Nephron progenitor cell (in vitro differentiated cells): ENCODE results near the gene CADM1.

Source experiments
- DNase-seq: peaks from one replicate; pipeline ENCODE4 v3.0.0; 2021
- H3K27ac Mint-ChIP-seq: 2 replicates; pipeline ENCODE4 v1.8.0; 2021; ENCODE audit warnings: mild to moderate bottlenecking, moderate library complexity, mixed read lengths
- H3K27me3 Mint-ChIP-seq: 2 replicates; pipeline ENCODE4 v1.8.0; 2021; ENCODE audit warnings: mild to moderate bottlenecking, low read depth, mixed read lengths; ENCODE audit not compliant: poor library complexity
- H3K36me3 Mint-ChIP-seq: 2 replicates; pipeline ENCODE4 v1.8.0; 2021; ENCODE audit warnings: low read depth, mixed read lengths
- H3K4me1 Mint-ChIP-seq: 2 replicates; pipeline ENCODE4 v1.8.0; 2021; ENCODE audit warnings: mixed read lengths
- H3K4me3 Mint-ChIP-seq: 2 replicates; pipeline ENCODE4 v1.8.0; 2021; ENCODE audit warnings: mild to moderate bottlenecking, moderate library complexity, mixed read lengths
- H3K9me3 Mint-ChIP-seq: 2 replicates; pipeline ENCODE4 v1.8.0; 2021; ENCODE audit warnings: mild to moderate bottlenecking, moderate library complexity, mixed read lengths
- CTCF ChIP-seq: fragments of 200-600 bp; sonication (generic); IDR thresholded peaks from 2 replicates; pipeline ENCODE4 v1.5.0; 2021; ENCODE audit warnings: antibody characterized with exemption

Gene CADM1

GRCh38 chr11:115202074-115202473 lies 302.1 kb downstream of the CADM1 start:
- Mint-ChIP-seq H3K9me3 (no peaks in the 10 kb centered on the region), H3K27ac (peak overlapping the region; percentile 95)

GRCh38 chr11:115201111-115201792 lies 303.0 kb downstream of the CADM1 start:
- H3K9me3 Mint-ChIP-seq: no peaks in the 10 kb centered on the region
- H3K4me3 Mint-ChIP-seq: peak overlapping the region; percentile 45
- DNase-seq: peak; percentile 24
- peaks cover 4% of the 10 kb centered on the region for H3K27me3 Mint-ChIP-seq
- no peak for TF ChIP-seq CTCF
- H3K4me1 Mint-ChIP-seq: peaks cover 96% of the 10 kb centered on the region
- peak overlapping the region; percentile 98 for H3K27ac Mint-ChIP-seq
- H3K36me3 Mint-ChIP-seq: peaks cover 34% of the 10 kb centered on the region

More at GRCh38 chr11:115202074-115202473, 302.1 kb downstream of the CADM1 start:
- no peak for DNase-seq
- Mint-ChIP-seq H3K4me1 (peaks cover 96% of the 10 kb centered on the region), H3K27me3 (peaks cover 4% of the 10 kb centered on the region), H3K4me3 (no peak overlapping the region), H3K36me3 (peaks cover 34% of the 10 kb centered on the region)
- no peak for TF ChIP-seq CTCF

DNA sequence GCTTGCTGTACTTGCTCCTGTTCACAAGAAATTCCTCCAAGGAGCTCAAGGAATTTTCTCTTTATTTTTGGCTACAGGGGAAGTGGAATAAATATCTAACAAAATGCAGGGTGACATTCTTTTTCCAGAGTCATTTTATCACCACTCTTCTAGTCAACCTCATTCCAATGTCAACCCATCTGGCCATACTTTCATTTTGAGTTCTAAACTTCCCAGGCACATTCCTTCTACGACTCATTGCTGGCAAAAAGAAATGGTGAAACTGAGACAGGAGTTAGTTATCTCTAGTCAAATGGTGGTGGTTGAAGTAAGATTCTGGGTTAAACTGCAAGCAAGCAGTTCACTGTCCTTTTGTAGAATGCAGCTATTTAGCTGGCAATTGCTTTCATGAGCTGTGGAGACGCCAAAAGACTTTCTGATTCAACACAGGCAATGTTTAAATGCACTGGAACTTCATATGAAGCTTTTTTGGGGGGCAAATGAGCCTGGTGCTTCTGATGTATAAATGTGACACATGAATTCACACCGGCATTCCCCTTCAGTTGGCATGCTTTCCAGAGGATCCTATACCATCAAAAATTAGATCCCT lies 304.6 kb downstream of the CADM1 start:
- TF ChIP-seq CTCF: no peak
- Mint-ChIP-seq H3K4me1 (peaks cover 98% of the 10 kb centered on the region), H3K36me3 (peaks cover 25% of the 10 kb centered on the region), H3K27ac (peak overlapping the region; percentile 99), H3K27me3 (no peaks in the 10 kb centered on the region), H3K9me3 (no peaks in the 10 kb centered on the region), H3K4me3 (peak overlapping the region; percentile 59)
- no peak for DNase-seq

GRCh38 chr11:115198321-115198741 lies 305.9 kb downstream of the CADM1 start:
- H3K9me3 Mint-ChIP-seq: no peaks in the 10 kb centered on the region
- H3K27ac Mint-ChIP-seq: peak overlapping the region; percentile 99

DNA sequence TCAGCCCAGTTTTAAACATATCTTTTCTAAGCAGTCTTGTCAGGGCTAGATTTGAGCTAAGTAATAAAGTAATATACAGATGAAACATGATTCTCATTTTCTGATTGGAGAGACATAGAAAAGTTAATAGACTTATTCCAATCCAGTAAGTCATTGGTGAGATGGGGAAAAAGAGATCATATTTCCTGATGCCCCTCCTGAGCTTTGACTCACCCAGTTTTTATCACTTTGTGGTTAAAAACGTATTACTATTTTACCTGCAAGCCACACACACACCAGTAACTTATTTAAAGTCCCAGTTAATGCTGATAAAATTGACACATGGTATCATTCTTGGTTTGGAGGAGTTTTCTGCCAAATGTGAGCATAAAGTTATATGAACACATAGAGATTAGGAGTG lies 306.8 kb downstream of the CADM1 start:
- Mint-ChIP-seq H3K9me3 (no peaks in the 10 kb centered on the region), H3K27me3 (no peaks in the 10 kb centered on the region), H3K4me3 (no peak overlapping the region), H3K36me3 (peaks cover 24% of the 10 kb centered on the region), H3K27ac (peak overlapping the region; percentile 99), H3K4me1 (peaks cover 97% of the 10 kb centered on the region)
- no peak for DNase-seq
- no peak for TF ChIP-seq CTCF

More at GRCh38 chr11:115198321-115198741, 305.9 kb downstream of the CADM1 start:
- TF ChIP-seq CTCF: no peak
- H3K36me3 Mint-ChIP-seq: peaks cover 29% of the 10 kb centered on the region
- no peaks in the 10 kb centered on the region for H3K27me3 Mint-ChIP-seq
- H3K4me1 Mint-ChIP-seq: peaks cover 100% of the 10 kb centered on the region
- DNase-seq: peak; percentile 25
- H3K4me3 Mint-ChIP-seq: peak overlapping the region; percentile 62
